Measurements from ENCODE around the gene GNAO1. TPM values are rescaled to one million over a fixed set of nuclear protein-coding genes. Genes with fewer than 3 reads are reported as not detected.

GNAO1 gene
- total and polyA plus RNA-seq, 8 donors = 1.2 to 13.4 (median 4.8) TPM

GRCh38 chr16:56343661-56344517, 152.6 kb downstream of the GNAO1 start:
- ATAC-seq (no peak), DNase-seq (peak in 2 of 6 donors; percentile 12 to 58), FAIRE-seq (no peak)
- Histone ChIP-seq H3K27me3 (no peaks in the 10 kb centered on the region), H3K36me3 (no peaks in the 10 kb centered on the region), H3K4me3 (no peak overlapping the region), H3K9me3 (no peaks in the 10 kb centered on the region), H3K27ac (no peak overlapping the region), H3K4me1 (no peaks in the 10 kb centered on the region)
- intact Hi-C loops (cut with DNase I) = no loop called here
- WGBS, 2 donors = 88 to 92% methylated on average over 27 of the region's 27 CpGs
- TF ChIP-seq CTCF (IDR thresholded peaks at IDR 0.05) = no peak

DNA sequence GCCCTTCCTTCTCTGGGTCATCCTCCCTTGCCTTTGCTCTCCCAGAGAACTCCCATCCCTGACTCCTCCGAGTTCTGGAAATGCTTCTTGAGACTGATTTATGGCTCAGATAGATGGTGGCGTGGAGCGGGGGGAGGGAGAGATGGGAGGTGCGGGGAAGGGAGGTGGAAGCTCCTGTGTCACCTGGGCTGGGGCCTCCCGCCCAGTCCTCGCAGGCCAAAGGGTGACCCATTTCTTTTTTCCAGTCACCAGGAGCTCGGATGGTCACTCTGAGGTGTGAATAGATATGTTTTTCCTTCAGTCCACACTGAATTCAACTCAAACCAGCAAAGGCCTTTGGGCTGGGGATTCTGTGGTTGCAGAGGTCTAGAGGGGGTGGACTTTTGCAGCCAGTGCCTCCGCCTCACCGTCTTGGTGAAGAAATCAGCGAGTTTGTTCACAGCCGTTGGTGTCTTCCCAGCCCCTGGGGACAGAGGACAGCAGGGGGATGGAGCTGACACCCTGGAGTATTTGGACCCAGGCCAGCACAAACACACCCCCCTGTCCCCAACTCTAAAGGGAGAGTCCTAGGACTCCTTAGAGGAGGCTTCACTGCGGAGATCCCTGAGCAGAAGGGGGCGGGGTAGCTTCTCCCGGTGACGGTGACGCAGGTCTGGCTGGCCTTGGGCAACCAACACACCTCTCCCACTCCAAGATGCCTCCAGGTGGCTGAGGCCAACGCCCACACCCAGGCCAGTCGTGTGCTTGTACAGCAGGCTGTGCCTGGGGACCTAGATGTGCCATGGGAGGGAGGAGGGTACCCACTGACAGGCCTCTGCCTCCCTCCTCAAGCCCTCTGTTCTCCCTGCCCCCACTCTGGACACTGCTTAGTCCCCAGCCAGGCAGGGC, 153.5 kb downstream of the GNAO1 start:
- ATAC-seq (peak; percentile 36 to 82 (median 66)), FAIRE-seq (no peak), DNase-seq (peak in 5 of 6 donors; percentile 19 to 74 (median 57))
- no peaks in the 10 kb centered on the region for H3K4me1 ChIP-seq
- WGBS, 2 donors = 62 to 65% methylated on average over 18 of the region's 18 CpGs
- H3K36me3 ChIP-seq = no peaks in the 10 kb centered on the region
- TF ChIP-seq CTCF (IDR thresholded peaks at IDR 0.05) = no peak
- H3K9me3 ChIP-seq = no peaks in the 10 kb centered on the region
- H3K4me3 ChIP-seq = no peak overlapping the region
- no peak overlapping the region for H3K27ac ChIP-seq
- no peaks in the 10 kb centered on the region for H3K27me3 ChIP-seq
- intact Hi-C loops (cut with DNase I) = no loop called here

- ATAC-seq (peak in 1 of 4 donors; percentile 5), FAIRE-seq (no peak), DNase-seq (peak in 3 of 6 donors; percentile 4 to 40 (median 30))
- H3K4me3 ChIP-seq = no peak overlapping the region
- H3K36me3 ChIP-seq = no peaks in the 10 kb centered on the region
- no peak overlapping the region for H3K27ac ChIP-seq
- H3K27me3 ChIP-seq = no peaks in the 10 kb centered on the region
- WGBS, 2 donors = 84 to 87% methylated on average over 13 of the region's 13 CpGs
- H3K4me1 ChIP-seq = no peaks in the 10 kb centered on the region
- no peaks in the 10 kb centered on the region for H3K9me3 ChIP-seq
- intact Hi-C loops (cut with DNase I) = no loop called here
- TF ChIP-seq CTCF (IDR thresholded peaks at IDR 0.05) = no peak
Observed at GRCh38 chr16:56345406-56346050, 154.2 kb downstream of the GNAO1 start.

- DNase-seq (peak in 2 of 6 donors; percentile 3 to 36), FAIRE-seq (no peak), ATAC-seq (no peak)
- H3K4me1 ChIP-seq = no peaks in the 10 kb centered on the region
- H3K27me3 ChIP-seq = no peaks in the 10 kb centered on the region
- H3K36me3 ChIP-seq = no peaks in the 10 kb centered on the region
- intact Hi-C loops (cut with DNase I) = no loop called here
- no peak for TF ChIP-seq CTCF (IDR thresholded peaks at IDR 0.05)
- H3K4me3 ChIP-seq = no peak overlapping the region
- H3K9me3 ChIP-seq = no peaks in the 10 kb centered on the region
- no peak overlapping the region for H3K27ac ChIP-seq
- WGBS, 2 donors = 88 to 89% methylated on average over 15 of the region's 15 CpGs
Observed at GRCh38 chr16:56346131-56346890, 155.0 kb downstream of the GNAO1 start.
